K562 (cell line): ENCODE data around the gene HK1. TPM values are rescaled to one million over a fixed set of nuclear protein-coding genes. Genes with fewer than 3 reads are reported as not detected.

Source experiments
- ATAC-seq: fragments of 200-7000 bp; cut with Tn5 transposase; 3 replicates; pipeline ENCODE4 v1.9.1; 2020; ENCODE audit warnings: moderate library complexity
- BruUV-seq: library from RNA; stranded (reverse); fragments of 400-500 nt; replicated peaks from 2 replicates; lab custom pipeline; 2021; lab: Mats Ljungman, UMichigan
- CTCF ChIA-PET: fragments of 300-600 bp; formaldehyde crosslinking; extraction: SDS; loops from one replicate; lab custom pipeline; 2021; ENCODE audit warnings: low intra/inter-chr PET ratio; lab: Yijun Ruan, JAX
- POLR2A ChIA-PET: fragments of 300-600, 350-650 bp; sonication (Branson Sonifier 250); formaldehyde crosslinking; extraction: SDS; loops from one replicate; lab custom pipeline; 2021; ENCODE audit warnings: antibody characterized with exemption, inconsistent platforms; lab: Yijun Ruan, JAX
- DNase-seq, 4 experiments: peaks; one replicate each; pipeline versions ENCODE4 v3.0.0 to v3.0.0-alpha.2; 2011 to 2018; ENCODE audit warnings: low spot score in 3 of 4, mixed read lengths in 3 of 4; ENCODE audit errors: extremely low read depth in 1 of 4
- FAIRE-seq: peaks from 2 replicates; lab custom pipeline; 2011; peaks lifted over from hg19 to GRCh38; lab: Jason Lieb, UNC
- H2AFZ ChIP-seq: 2 replicates; pipeline ENCODE4 v1.6.0; 2011; ENCODE audit warnings: low read depth, low read length, control low read depth, inconsistent platforms
- H3K27ac ChIP-seq: fragments of 200-600 bp; 3 replicates; pipeline ENCODE4 v1.8.0; 2011; ENCODE audit warnings: low read depth, mild to moderate bottlenecking, control low read depth, inconsistent platforms, low read length, moderate library complexity, mixed read lengths; ENCODE audit errors: extremely low read depth
- H3K27me3 ChIP-seq, 2 experiments: fragments of 300-600 bp in 1 of 2; 2 replicates in 1 of 2; 3 replicates in 1 of 2; pipeline versions ENCODE4 v1.6.0 to v1.8.0; 2011; ENCODE audit warnings: inconsistent platforms in 2 of 2, low read length in 2 of 2, mild to moderate bottlenecking in 1 of 2, mixed read lengths in 1 of 2, moderate library complexity in 1 of 2; ENCODE audit not compliant: control insufficient read depth in 2 of 2, insufficient read depth in 2 of 2
- H3K36me3 ChIP-seq: fragments of 300-600 bp; 3 replicates; pipeline ENCODE4 v1.8.0; 2011; ENCODE audit warnings: mild to moderate bottlenecking, low read length, inconsistent platforms; ENCODE audit not compliant: control insufficient read depth, insufficient read depth
- H3K4me1 ChIP-seq, 2 experiments: fragments of 200-600 bp in 1 of 2; replicated peaks in 1 of 2; 2 replicates in 1 of 2; 3 replicates in 1 of 2; pipeline versions ENCODE4 v1.5.1 to v1.8.0; 2011; ENCODE audit warnings: inconsistent platforms in 2 of 2, low read length in 2 of 2, mild to moderate bottlenecking in 1 of 2, mixed read lengths in 1 of 2, moderate library complexity in 1 of 2; ENCODE audit not compliant: control insufficient read depth in 2 of 2, insufficient read depth in 2 of 2
- H3K4me2 ChIP-seq: 2 replicates; pipeline ENCODE4 v1.6.1; 2011; ENCODE audit warnings: low read length, control low read depth, inconsistent platforms, mixed read lengths; ENCODE audit not compliant: insufficient read depth
- H3K4me3 ChIP-seq: fragments of 200-600 bp; sonication (generic), shearing (Covaris generic); 2 replicates; pipeline ENCODE4 v1.5.1; 2016; ENCODE audit warnings: control low read depth, inconsistent platforms
- H3K79me2 ChIP-seq: fragments of 200-600 bp; 3 replicates; pipeline ENCODE4 v1.8.0; 2011; ENCODE audit warnings: low read length, inconsistent platforms; ENCODE audit not compliant: control insufficient read depth, insufficient read depth
- H3K9ac ChIP-seq, 2 experiments: 2 replicates each; pipeline versions ENCODE4 v1.6.0 to v1.6.1; 2011; ENCODE audit warnings: low read depth in 2 of 2, low read length in 2 of 2, control low read depth in 1 of 2, inconsistent platforms in 1 of 2, mild to moderate bottlenecking in 1 of 2, mixed read lengths in 1 of 2; ENCODE audit not compliant: insufficient read depth in 1 of 2
- H3K9me1 ChIP-seq: one replicate; pipeline ENCODE4 v1.6.0; 2011; ENCODE audit warnings: inconsistent platforms, mild to moderate bottlenecking, low read length, moderate library complexity; ENCODE audit not compliant: control insufficient read depth, insufficient read depth
- H3K9me3 ChIP-seq: replicated peaks from 2 replicates; pipeline ENCODE4 v1.5.1; 2011; ENCODE audit warnings: low read depth, low read length, inconsistent platforms; ENCODE audit not compliant: control insufficient read depth, insufficient read depth
- H4K20me1 ChIP-seq: replicated peaks from 2 replicates; pipeline ENCODE4 v1.6.1; 2011; ENCODE audit warnings: low read length, inconsistent platforms, mixed read lengths; ENCODE audit not compliant: control insufficient read depth, insufficient read depth
- BHLHE40 ChIP-seq: IDR thresholded peaks from 2 replicates; pipeline ENCODE4 v1.6.1; 2011; ENCODE audit warnings: low read length, improper control_type of control experiment
- CBFA2T2 ChIP-seq: fragments of 450-650 bp; conservative IDR thresholded peaks from 2 replicates; pipeline ENCODE4 v1.6.1; 2017; ENCODE audit warnings: mild to moderate bottlenecking
- CUX1 ChIP-seq: fragments of 200-800 bp; sonication (Bioruptor generic); IDR thresholded peaks from 2 replicates; pipeline ENCODE4 v1.6.1; 2016; ENCODE audit warnings: missing genetic modification characterization, missing compliant biosample characterization
- E2F1 ChIP-seq: sonication (generic); formaldehyde crosslinking; IDR thresholded peaks from 2 replicates; pipeline ENCODE4 v1.8.1; 2023; ENCODE audit warnings: mild to moderate bottlenecking, missing genetic modification reagents, moderate library complexity
- KDM1A ChIP-seq, 2 experiments: fragments of 450-650 bp; IDR thresholded peaks; 2 replicates each; pipeline ENCODE4 v1.6.1; 2016; ENCODE audit warnings: mild to moderate bottlenecking in 2 of 2
- POLR2H ChIP-seq: IDR thresholded peaks from 2 replicates; pipeline ENCODE4 v1.6.1; 2016; ENCODE audit warnings: missing genetic modification characterization, low read depth, mild to moderate bottlenecking, control low read depth, missing compliant biosample characterization, moderate library complexity
- SPI1 ChIP-seq: IDR thresholded peaks from 2 replicates; pipeline ENCODE4 v1.6.1; 2011; ENCODE audit warnings: low read depth, low read length, control low read depth, borderline replicate concordance
- SRF ChIP-seq, 2 experiments: fragments of 250-450, 450-650 bp in 1 of 2; sonication (Bioruptor Pico) in 1 of 2; sonication (generic) in 1 of 2; formaldehyde crosslinking; IDR thresholded peaks; 2 replicates each; pipeline versions ENCODE4 v1.5.0 to v1.5.1; 2020 to 2022; ENCODE audit warnings: mild to moderate bottlenecking in 1 of 2, missing genetic modification reagents in 1 of 2
- SRSF1 ChIP-seq: fragments of 200-400 bp; formaldehyde crosslinking; IDR thresholded peaks from 2 replicates; pipeline ENCODE4 v1.6.1; 2017; ENCODE audit warnings: mild to moderate bottlenecking, low read depth, low read length, moderate library complexity
- XRCC4 ChIP-seq: IDR thresholded peaks from one replicate; pipeline ENCODE4 v1.6.1; 2011; ENCODE audit not compliant: insufficient read depth, insufficient read length; ENCODE audit errors: extremely low read depth
- ZNF184 ChIP-seq: sonication (generic); formaldehyde crosslinking; IDR thresholded peaks from 2 replicates; pipeline ENCODE4 v1.5.0; 2020; ENCODE audit warnings: missing genetic modification reagents
- ZNF280B ChIP-seq: fragments of 250-450 bp; sonication (Bioruptor Pico); IDR thresholded peaks from 2 replicates; pipeline ENCODE4 v1.5.1; 2021; ENCODE audit warnings: mild to moderate bottlenecking
- ZNF764 ChIP-seq: fragments of 250-450 bp; sonication (Bioruptor Pico); IDR thresholded peaks from 2 replicates; pipeline ENCODE4 v1.4.0; 2020; ENCODE audit warnings: low read depth, mild to moderate bottlenecking, moderate library complexity
- WGBS: fragments of 100-300 bp; shearing (Covaris generic); methylation state at CpG from one replicate; pipeline ENCODE4 v1.1.6; 2016; ENCODE audit warnings: low coverage, mixed read lengths; ENCODE audit not compliant: insufficient coverage; ENCODE audit errors: missing lambda C conversion rate; 5-methylcytosine and 5-hydroxymethylcytosine counted together
- in situ Hi-C: fragments of 300-500 bp; cut with MboI; formaldehyde crosslinking; loops from 4 replicates; pipeline ENCODE4 v1.15.0; 2018; ENCODE audit warnings: inconsistent platforms, mixed read lengths
- intact Hi-C: fragments of 100-400 bp; cut with micrococcal nuclease; formaldehyde crosslinking; loops from 2 replicates; pipeline ENCODE4 v1.14.2; 2022
- polyA plus RNA-seq, 8 experiments: library from polyadenylated mRNA; depleted of rRNA in 4 of 8; stranded (reverse) in 5 of 8; unstranded in 3 of 8; fragments of >200 nt; fragmentation: Nextera tagmentation in 2 of 8; fragmentation: Illumina TruSeq in 1 of 8; extraction: Ambion mirVana in 2 of 8; extraction: Trizol in 1 of 8; gene quantifications; 2 replicates each; pipeline versions ENCODE4 v1.2.1 to v1.2.3, GENCODE V29; 2011 to 2014; ENCODE audit warnings: inconsistent platforms in 1 of 8, missing spikeins in 1 of 8
- total RNA-seq, 7 experiments: library from RNA; depleted of rRNA in 6 of 7; stranded (reverse); fragments of >200 nt in 6 of 7; fragmentation: Illumina TruSeq in 2 of 7; extraction: Trizol in 2 of 7; gene quantifications; 2 replicates each; pipeline versions ENCODE4 v1.2.1 to v1.2.3, GENCODE V29; 2011 to 2021; ENCODE audit warnings: low replicate concordance in 1 of 7

The HK1 gene
- total and polyA plus RNA-seq, 9 of the 15 experiments (the other 6 are each of a cell fraction or from before 2014, with no cell fraction given): 29.2 to 444 (median 193) TPM

- Histone ChIP-seq H3K4me2 (no peak overlapping the region; the same call in 1 of the 2 replicates), H3K27me3 (peaks cover 32 to 45% of the 10 kb centered on the region in 2 experiments), H3K27ac (no peak overlapping the region), H3K9me1 (no peaks in the 10 kb centered on the region), H3K79me2 (no peaks in the 10 kb centered on the region), H3K9ac (peak overlapping the region in 1 of 2 experiments; percentile 9; a peak in 1 of 4 replicates), H3K4me1 (peaks cover 6 to 15% of the 10 kb centered on the region in 2 experiments), H2AFZ (peak overlapping the region; percentile 14; the same call in 1 of the 2 replicates), H4K20me1 (no peaks in the 10 kb centered on the region), H3K4me3 (no peak overlapping the region), H3K36me3 (no peaks in the 10 kb centered on the region), H3K9me3 (no peaks in the 10 kb centered on the region)
- DNase-seq (no peak), ATAC-seq (no peak; the same call in 1 of the 3 replicates), FAIRE-seq (no peak)
- WGBS: 10% methylated on average over 13 of the region's 13 CpGs
- intact Hi-C loops (no loop called here), in situ Hi-C loops (no loop called here)
- CTCF ChIA-PET: interaction anchor here (0.6 kb wide), 1 partner anchor 184 kb away, joined by 3 read pairs; no protein-coding TSS in a partner anchor
- POLR2A ChIA-PET: interaction anchor here (0.7 to 1.1 kb wide), 5 partner anchors 11 to 1572 kb away, joined by 3 to 5 read pairs (median 3); no protein-coding TSS in a partner anchor
- BruUV-seq: no TSS peak
- TF ChIP-seq ZNF764 (CRISPR knock-in tag): no peak
- peak in 1 of 2 experiments; percentile 15; a peak in 1 of 4 replicates for TF ChIP-seq SRF (CRISPR knock-in tag; IDR thresholded peaks at IDR 0.05)
- TF ChIP-seq KDM1A (IDR thresholded peaks at IDR 0.05): no peak
- TF ChIP-seq CBFA2T2: no peak
- no peak for TF ChIP-seq E2F1 (CRISPR knock-in tag)
- TF ChIP-seq POLR2H: no peak
- TF ChIP-seq SRSF1: no peak
- TF ChIP-seq XRCC4: no peak
- TF ChIP-seq ZNF184: 0 out of 2 replicates have a peak, but pooled peaks have one; percentile 6
- TF ChIP-seq SPI1: peak; percentile 71; the same call in 1 of the 2 replicates
- TF ChIP-seq BHLHE40: peak; percentile 42; the same call in 1 of the 2 replicates
- TF ChIP-seq CUX1: no peak
- TF ChIP-seq ZNF280B (CRISPR knock-in tag): no peak
These were observed 143.5 kb downstream of the HK1 start for GRCh38 chr10:69421611-69422308.
